ENCODE results near the gene PTPRG.

The PTPRG gene

DNA sequence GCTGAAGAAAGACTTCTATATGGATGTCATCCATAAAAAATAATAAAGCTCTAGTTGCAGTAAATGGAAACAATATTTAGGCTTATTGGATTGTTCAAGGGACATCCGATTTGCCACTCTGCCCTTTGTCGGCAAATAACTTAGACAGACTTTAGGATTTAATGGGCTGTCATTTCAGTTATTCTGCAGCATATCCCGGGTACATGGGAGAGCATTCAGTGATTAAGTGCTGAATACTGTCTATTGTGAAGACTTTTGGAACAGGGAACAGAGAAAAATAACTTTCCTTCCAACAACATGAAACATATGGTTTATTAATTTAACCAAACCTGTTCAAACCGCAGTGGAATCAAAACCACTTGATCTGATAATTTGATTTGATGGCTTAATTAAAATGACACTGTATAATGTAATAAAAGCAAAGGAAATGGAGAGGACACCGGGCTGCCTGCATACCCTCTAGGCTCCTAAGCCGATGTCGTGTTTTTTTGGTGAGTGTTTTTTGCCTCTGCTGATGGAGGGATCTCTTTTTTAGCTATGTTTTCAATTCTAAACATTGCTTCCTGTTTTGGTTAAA, 612.7 kb downstream of the PTPRG start:
- TF ChIP-seq TAF1 (IDR thresholded peaks at IDR 0.05; ENCODE audit: low read depth), result no peak
- TF ChIP-seq YY1 (IDR thresholded peaks at IDR 0.05; ENCODE audit: low read depth), result no peak
- TF ChIP-seq NFIC (IDR thresholded peaks at IDR 0.05), result no peak
- no peak for TF ChIP-seq CREB1 (IDR thresholded peaks at IDR 0.05; ENCODE audit: low read depth)
- TF ChIP-seq, protein P1, sequence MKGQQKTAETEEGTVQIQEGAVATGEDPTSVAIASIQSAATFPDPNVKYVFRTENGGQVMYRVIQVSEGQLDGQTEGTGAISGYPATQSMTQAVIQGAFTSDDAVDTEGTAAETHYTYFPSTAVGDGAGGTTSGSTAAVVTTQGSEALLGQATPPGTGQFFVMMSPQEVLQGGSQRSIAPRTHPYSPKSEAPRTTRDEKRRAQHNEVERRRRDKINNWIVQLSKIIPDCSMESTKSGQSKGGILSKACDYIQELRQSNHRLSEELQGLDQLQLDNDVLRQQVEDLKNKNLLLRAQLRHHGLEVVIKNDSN (IDR thresholded peaks at IDR 0.05), result no peak
- no peak for TF ChIP-seq ZBTB7A (IDR thresholded peaks at IDR 0.05; ENCODE audit: low read depth)
- TF ChIP-seq CEBPB (IDR thresholded peaks at IDR 0.05), result no peak
- TF ChIP-seq TEAD4 (IDR thresholded peaks at IDR 0.05), result no peak
- no peak for TF ChIP-seq EP300 (IDR thresholded peaks at IDR 0.05; ENCODE audit: borderline replicate concordance)
- TF ChIP-seq, protein P2, sequence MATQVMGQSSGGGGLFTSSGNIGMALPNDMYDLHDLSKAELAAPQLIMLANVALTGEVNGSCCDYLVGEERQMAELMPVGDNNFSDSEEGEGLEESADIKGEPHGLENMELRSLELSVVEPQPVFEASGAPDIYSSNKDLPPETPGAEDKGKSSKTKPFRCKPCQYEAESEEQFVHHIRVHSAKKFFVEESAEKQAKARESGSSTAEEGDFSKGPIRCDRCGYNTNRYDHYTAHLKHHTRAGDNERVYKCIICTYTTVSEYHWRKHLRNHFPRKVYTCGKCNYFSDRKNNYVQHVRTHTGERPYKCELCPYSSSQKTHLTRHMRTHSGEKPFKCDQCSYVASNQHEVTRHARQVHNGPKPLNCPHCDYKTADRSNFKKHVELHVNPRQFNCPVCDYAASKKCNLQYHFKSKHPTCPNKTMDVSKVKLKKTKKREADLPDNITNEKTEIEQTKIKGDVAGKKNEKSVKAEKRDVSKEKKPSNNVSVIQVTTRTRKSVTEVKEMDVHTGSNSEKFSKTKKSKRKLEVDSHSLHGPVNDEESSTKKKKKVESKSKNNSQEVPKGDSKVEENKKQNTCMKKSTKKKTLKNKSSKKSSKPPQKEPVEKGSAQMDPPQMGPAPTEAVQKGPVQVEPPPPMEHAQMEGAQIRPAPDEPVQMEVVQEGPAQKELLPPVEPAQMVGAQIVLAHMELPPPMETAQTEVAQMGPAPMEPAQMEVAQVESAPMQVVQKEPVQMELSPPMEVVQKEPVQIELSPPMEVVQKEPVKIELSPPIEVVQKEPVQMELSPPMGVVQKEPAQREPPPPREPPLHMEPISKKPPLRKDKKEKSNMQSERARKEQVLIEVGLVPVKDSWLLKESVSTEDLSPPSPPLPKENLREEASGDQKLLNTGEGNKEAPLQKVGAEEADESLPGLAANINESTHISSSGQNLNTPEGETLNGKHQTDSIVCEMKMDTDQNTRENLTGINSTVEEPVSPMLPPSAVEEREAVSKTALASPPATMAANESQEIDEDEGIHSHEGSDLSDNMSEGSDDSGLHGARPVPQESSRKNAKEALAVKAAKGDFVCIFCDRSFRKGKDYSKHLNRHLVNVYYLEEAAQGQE (IDR thresholded peaks at IDR 0.05; ENCODE audit: low read depth), result no peak
- no peak for TF ChIP-seq TCF12 (IDR thresholded peaks at IDR 0.05; ENCODE audit: low read depth)
- TF ChIP-seq, protein P3, sequence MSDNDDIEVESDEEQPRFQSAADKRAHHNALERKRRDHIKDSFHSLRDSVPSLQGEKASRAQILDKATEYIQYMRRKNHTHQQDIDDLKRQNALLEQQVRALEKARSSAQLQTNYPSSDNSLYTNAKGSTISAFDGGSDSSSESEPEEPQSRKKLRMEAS (IDR thresholded peaks at IDR 0.05), result no peak
- no peak for TF ChIP-seq EGR1 (IDR thresholded peaks at IDR 0.05)
- TF ChIP-seq RAD21 (IDR thresholded peaks at IDR 0.05; ENCODE audit: low read depth), result no peak

DNA sequence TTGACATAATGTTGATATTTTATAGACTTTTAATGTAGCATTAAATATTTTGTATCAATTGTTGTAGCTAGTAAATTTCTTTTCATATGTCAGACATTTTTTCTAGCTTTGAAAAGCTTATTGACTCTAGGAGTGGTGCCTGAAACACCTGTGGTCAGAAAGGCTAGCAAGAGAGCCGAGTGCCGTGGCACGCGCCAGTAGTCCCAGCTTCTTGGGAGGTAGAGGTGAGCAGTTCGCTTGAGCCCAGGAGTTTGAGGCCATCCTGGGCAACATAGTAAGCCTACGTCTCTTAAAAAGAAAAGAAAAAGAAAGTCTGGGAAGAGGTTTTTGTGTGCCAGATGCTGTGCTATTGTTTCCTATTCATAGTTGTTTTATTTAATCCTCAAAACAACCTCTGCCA, 613.8 kb downstream of the PTPRG start:
- TF ChIP-seq CREB1 (IDR thresholded peaks at IDR 0.05; ENCODE audit: low read depth) (no peak), CEBPB (IDR thresholded peaks at IDR 0.05) (no peak), TEAD4 (IDR thresholded peaks at IDR 0.05) (no peak), ZBTB7A (IDR thresholded peaks at IDR 0.05; ENCODE audit: low read depth) (no peak), RAD21 (IDR thresholded peaks at IDR 0.05; ENCODE audit: low read depth) (no peak), NFIC (IDR thresholded peaks at IDR 0.05) (no peak)
- TF ChIP-seq, protein P3 (IDR thresholded peaks at IDR 0.05), result no peak
- TF ChIP-seq, protein P2 (IDR thresholded peaks at IDR 0.05; ENCODE audit: low read depth), result no peak

DNA sequence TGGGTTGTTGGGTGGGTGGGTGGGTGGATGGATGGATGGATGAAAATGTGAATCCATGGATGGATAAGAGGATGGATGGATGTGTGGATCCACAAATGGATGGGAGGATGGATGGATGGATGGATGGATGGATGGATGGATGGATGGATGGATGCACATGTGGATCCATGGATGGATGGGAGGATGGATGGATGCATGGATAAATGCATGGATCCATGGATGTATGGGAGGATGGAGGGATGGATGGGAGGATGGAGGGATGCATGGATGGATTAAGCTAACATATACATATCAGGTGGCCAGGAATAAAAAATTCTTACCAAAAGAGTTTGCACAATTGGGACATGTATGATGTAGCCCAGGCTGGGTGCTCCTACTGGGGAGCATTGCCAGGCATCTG, 616.7 kb downstream of the PTPRG start:
- TF ChIP-seq TEAD4 (IDR thresholded peaks at IDR 0.05) (no peak), EGR1 (IDR thresholded peaks at IDR 0.05) (no peak), ZBTB7A (IDR thresholded peaks at IDR 0.05; ENCODE audit: low read depth) (no peak), TAF1 (IDR thresholded peaks at IDR 0.05; ENCODE audit: low read depth) (no peak), RAD21 (IDR thresholded peaks at IDR 0.05; ENCODE audit: low read depth) (no peak), NFIC (IDR thresholded peaks at IDR 0.05) (no peak), TCF12 (IDR thresholded peaks at IDR 0.05; ENCODE audit: low read depth) (no peak), EP300 (IDR thresholded peaks at IDR 0.05; ENCODE audit: borderline replicate concordance) (no peak), CEBPB (IDR thresholded peaks at IDR 0.05) (no peak), YY1 (IDR thresholded peaks at IDR 0.05; ENCODE audit: low read depth) (no peak), FOXM1 (IDR thresholded peaks at IDR 0.05; ENCODE audit: borderline replicate concordance, low read depth) (no peak), CREB1 (IDR thresholded peaks at IDR 0.05; ENCODE audit: low read depth) (no peak)
- TF ChIP-seq, protein P1 (IDR thresholded peaks at IDR 0.05), result no peak
- TF ChIP-seq, protein P2 (IDR thresholded peaks at IDR 0.05; ENCODE audit: low read depth), result no peak
- TF ChIP-seq, protein P3 (IDR thresholded peaks at IDR 0.05), result no peak
